Measurements from ENCODE around the gene SCYGR2.

Gene SCYGR2

DNA sequence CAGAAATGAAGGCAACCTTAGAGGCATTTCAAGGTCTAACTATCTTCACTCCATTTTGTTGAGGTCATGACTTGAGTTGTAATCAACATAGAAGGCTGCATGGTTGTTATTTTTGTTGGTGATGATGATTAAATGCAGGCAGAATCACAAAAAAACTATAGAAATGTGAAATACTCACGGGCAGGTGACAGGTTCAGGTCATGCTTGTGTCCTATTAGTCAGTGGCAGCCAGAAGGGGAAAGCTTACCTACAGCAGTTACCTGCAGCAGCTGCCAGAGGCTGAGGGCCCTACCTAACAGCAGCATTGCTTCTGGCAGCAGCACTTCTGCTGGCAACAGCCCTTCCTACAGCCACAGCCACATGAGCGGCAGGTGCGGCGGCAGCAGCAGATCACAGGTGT, 15.6 kb downstream of the SCYGR2 start:
- Histone ChIP-seq H3K9me3 (ENCODE audit: insufficient read depth, low read length, severe bottlenecking) (no peaks in the 10 kb centered on the region), H3K79me2 (ENCODE audit: insufficient read depth, low read length) (no peaks in the 10 kb centered on the region), H4K20me1 (ENCODE audit: insufficient read depth, low read length) (no peaks in the 10 kb centered on the region), H3K27ac (ENCODE audit: low read length) (no peak overlapping the region), H3K4me2 (ENCODE audit: insufficient read depth, low read length) (no peak overlapping the region), H2AFZ (ENCODE audit: low read depth, low read length) (no peak overlapping the region), H3K36me3 (ENCODE audit: insufficient read depth, low read length) (no peaks in the 10 kb centered on the region), H3K9ac (ENCODE audit: low read depth, low read length) (no peak overlapping the region), H3K27me3 (ENCODE audit: insufficient read depth, low read length, poor library complexity) (no peaks in the 10 kb centered on the region), H3K4me3 (ENCODE audit: low read depth in 1 of 2, low read length in 2 of 2) (no peak overlapping the region), H3K4me1 (ENCODE audit: insufficient read depth, low read length) (no peaks in the 10 kb centered on the region)
- DNase-seq (no peak), ATAC-seq (ENCODE audit: insufficient read depth, low read depth) (no peak)
- TF ChIP-seq EZH2 (IDR thresholded peaks at IDR 0.05; ENCODE audit: borderline replicate concordance, low read depth, low read length, severe bottlenecking) = no peak
- TF ChIP-seq, protein P1, sequence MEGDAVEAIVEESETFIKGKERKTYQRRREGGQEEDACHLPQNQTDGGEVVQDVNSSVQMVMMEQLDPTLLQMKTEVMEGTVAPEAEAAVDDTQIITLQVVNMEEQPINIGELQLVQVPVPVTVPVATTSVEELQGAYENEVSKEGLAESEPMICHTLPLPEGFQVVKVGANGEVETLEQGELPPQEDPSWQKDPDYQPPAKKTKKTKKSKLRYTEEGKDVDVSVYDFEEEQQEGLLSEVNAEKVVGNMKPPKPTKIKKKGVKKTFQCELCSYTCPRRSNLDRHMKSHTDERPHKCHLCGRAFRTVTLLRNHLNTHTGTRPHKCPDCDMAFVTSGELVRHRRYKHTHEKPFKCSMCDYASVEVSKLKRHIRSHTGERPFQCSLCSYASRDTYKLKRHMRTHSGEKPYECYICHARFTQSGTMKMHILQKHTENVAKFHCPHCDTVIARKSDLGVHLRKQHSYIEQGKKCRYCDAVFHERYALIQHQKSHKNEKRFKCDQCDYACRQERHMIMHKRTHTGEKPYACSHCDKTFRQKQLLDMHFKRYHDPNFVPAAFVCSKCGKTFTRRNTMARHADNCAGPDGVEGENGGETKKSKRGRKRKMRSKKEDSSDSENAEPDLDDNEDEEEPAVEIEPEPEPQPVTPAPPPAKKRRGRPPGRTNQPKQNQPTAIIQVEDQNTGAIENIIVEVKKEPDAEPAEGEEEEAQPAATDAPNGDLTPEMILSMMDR (IDR thresholded peaks at IDR 0.05; ENCODE audit: borderline replicate concordance, extremely low read depth, low read length, poor library complexity, severe bottlenecking) = no peak

DNA sequence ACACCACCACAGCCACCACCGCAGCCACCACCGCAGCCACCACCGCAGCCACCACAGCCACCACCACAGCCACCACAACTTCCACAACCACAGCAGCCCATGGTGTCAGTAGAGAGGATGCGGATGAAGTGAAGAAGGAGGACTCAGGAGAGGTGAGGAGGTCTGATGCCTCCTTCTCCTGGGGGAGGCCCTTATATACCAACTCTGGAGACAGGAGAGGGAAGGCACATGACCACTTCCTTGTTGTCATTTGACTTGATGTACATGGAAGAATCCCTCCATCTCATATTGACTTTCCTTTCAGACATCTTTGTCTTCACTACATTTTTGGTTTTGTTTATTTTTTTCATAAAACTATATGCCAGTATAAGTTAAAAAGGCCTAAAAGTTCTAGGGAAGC, 16.0 kb downstream of the SCYGR2 start, which contains the start of gene SCYGR3:
Gene SCYGR3, minus strand, starts transcription at position 101 of the 400 bp plus-strand sequence. Its CDS starts 0 bp downstream, at position 101.
- no peak within 1 kb of the TSS for H3K27ac ChIP-seq (ENCODE audit: low read length)
- H3K9ac ChIP-seq (ENCODE audit: low read depth, low read length) = no peak within 1 kb of the TSS
- no peaks in the 10 kb centered on the region for H3K79me2 ChIP-seq (ENCODE audit: insufficient read depth, low read length)
- no peaks in the 10 kb centered on the region for H3K4me1 ChIP-seq (ENCODE audit: insufficient read depth, low read length)
- H3K9me3 ChIP-seq (ENCODE audit: insufficient read depth, low read length, severe bottlenecking) = no peaks in the 10 kb centered on the region
- H2AFZ ChIP-seq (ENCODE audit: low read depth, low read length) = no peak within 1 kb of the TSS
- no peak for ATAC-seq (ENCODE audit: insufficient read depth, low read depth)
- DNase-seq = no peak
- no peak within 1 kb of the TSS for H3K4me2 ChIP-seq (ENCODE audit: insufficient read depth, low read length)
- no peaks in the 10 kb centered on the region for H3K36me3 ChIP-seq (ENCODE audit: insufficient read depth, low read length)
- no peaks in the 10 kb centered on the region for H4K20me1 ChIP-seq (ENCODE audit: insufficient read depth, low read length)
- TF ChIP-seq, protein P1 (IDR thresholded peaks at IDR 0.05; ENCODE audit: borderline replicate concordance, extremely low read depth, low read length, poor library complexity, severe bottlenecking) = no peak
- no peak for TF ChIP-seq EZH2 (IDR thresholded peaks at IDR 0.05; ENCODE audit: borderline replicate concordance, low read depth, low read length, severe bottlenecking)
- no peak within 1 kb of the TSS for H3K4me3 ChIP-seq (ENCODE audit: low read depth in 1 of 2, low read length in 2 of 2)
- no peaks in the 10 kb centered on the region for H3K27me3 ChIP-seq (ENCODE audit: insufficient read depth, low read length, poor library complexity)

DNA sequence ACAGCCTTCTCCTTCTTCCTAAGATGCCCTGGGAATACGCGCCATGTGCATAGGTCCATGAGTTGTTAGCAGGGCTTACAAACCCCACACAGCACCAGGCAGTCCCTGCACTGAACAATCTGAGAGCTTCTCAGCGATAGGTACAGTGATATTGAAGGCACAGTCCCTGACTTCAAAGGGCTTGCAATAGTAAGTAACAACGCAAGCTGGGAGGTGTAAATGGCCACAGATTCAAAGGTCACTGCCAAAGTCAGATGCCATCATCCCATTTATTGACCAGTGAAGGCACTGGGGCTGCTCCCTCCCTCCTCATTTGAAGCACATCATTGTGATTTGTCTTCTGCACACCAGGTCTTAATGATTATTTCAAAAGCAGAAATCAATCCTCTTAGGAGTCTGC, 16.5 kb downstream of the SCYGR2 start:
- H3K27me3 ChIP-seq (ENCODE audit: insufficient read depth, low read length, poor library complexity) = no peaks in the 10 kb centered on the region
- no peak overlapping the region for H2AFZ ChIP-seq (ENCODE audit: low read depth, low read length)
- H3K9ac ChIP-seq (ENCODE audit: low read depth, low read length) = no peak overlapping the region
- no peak for ATAC-seq (ENCODE audit: insufficient read depth, low read depth)
- no peak for TF ChIP-seq EZH2 (IDR thresholded peaks at IDR 0.05; ENCODE audit: borderline replicate concordance, low read depth, low read length, severe bottlenecking)
- TF ChIP-seq, protein P1 (IDR thresholded peaks at IDR 0.05; ENCODE audit: borderline replicate concordance, extremely low read depth, low read length, poor library complexity, severe bottlenecking) = no peak
- DNase-seq = no peak
- no peaks in the 10 kb centered on the region for H3K79me2 ChIP-seq (ENCODE audit: insufficient read depth, low read length)
- no peak overlapping the region for H3K27ac ChIP-seq (ENCODE audit: low read length)
- no peaks in the 10 kb centered on the region for H4K20me1 ChIP-seq (ENCODE audit: insufficient read depth, low read length)
- H3K9me3 ChIP-seq (ENCODE audit: insufficient read depth, low read length, severe bottlenecking) = no peaks in the 10 kb centered on the region
- no peaks in the 10 kb centered on the region for H3K4me1 ChIP-seq (ENCODE audit: insufficient read depth, low read length)
- H3K36me3 ChIP-seq (ENCODE audit: insufficient read depth, low read length) = no peaks in the 10 kb centered on the region
- H3K4me2 ChIP-seq (ENCODE audit: insufficient read depth, low read length) = no peak overlapping the region
- H3K4me3 ChIP-seq (ENCODE audit: low read depth in 1 of 2, low read length in 2 of 2) = no peak overlapping the region

DNA sequence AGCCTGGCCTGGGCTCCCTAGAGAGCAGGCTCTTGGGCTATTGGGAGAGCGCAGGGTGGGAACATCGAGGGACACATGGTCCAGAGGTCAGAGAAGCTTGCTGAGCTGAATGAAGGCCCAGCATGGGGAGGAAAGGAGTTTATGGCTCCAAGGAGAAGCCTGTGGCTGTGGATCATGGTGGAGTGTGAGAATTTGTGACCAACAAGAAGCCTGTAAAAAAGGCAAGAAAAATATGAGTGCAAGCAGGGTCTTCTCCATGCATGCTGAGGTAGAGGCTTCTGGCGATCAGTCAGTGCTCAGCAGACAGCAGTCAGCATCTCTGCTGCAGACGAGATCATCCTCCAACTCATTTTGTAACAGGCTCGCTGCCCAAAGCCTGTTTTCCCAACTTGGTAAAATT, 17.2 kb downstream of the SCYGR2 start:
- Histone ChIP-seq H3K27ac (ENCODE audit: low read length) (no peak overlapping the region), H3K4me3 (ENCODE audit: low read depth in 1 of 2, low read length in 2 of 2) (no peak overlapping the region), H3K9me3 (ENCODE audit: insufficient read depth, low read length, severe bottlenecking) (no peaks in the 10 kb centered on the region), H3K4me1 (ENCODE audit: insufficient read depth, low read length) (no peaks in the 10 kb centered on the region), H3K79me2 (ENCODE audit: insufficient read depth, low read length) (no peaks in the 10 kb centered on the region), H3K27me3 (ENCODE audit: insufficient read depth, low read length, poor library complexity) (no peaks in the 10 kb centered on the region), H4K20me1 (ENCODE audit: insufficient read depth, low read length) (no peaks in the 10 kb centered on the region), H3K9ac (ENCODE audit: low read depth, low read length) (no peak overlapping the region), H3K36me3 (ENCODE audit: insufficient read depth, low read length) (no peaks in the 10 kb centered on the region), H3K4me2 (ENCODE audit: insufficient read depth, low read length) (no peak overlapping the region), H2AFZ (ENCODE audit: low read depth, low read length) (no peak overlapping the region)
- TF ChIP-seq EZH2 (IDR thresholded peaks at IDR 0.05; ENCODE audit: borderline replicate concordance, low read depth, low read length, severe bottlenecking) = no peak
- TF ChIP-seq, protein P1 (IDR thresholded peaks at IDR 0.05; ENCODE audit: borderline replicate concordance, extremely low read depth, low read length, poor library complexity, severe bottlenecking) = no peak
- no peak for ATAC-seq (ENCODE audit: insufficient read depth, low read depth)
- DNase-seq = no peak

Data from DND-41 (cell line).